GM13977 (cell line): ENCODE measurements around the gene BCAS3.

ENCODE experiments used
- DNase-seq: peaks from one replicate; pipeline ENCODE4 v3.0.0; 2012; ENCODE audit warnings: low spot score
- in situ Hi-C: fragments of 300-500 bp; cut with MboI; formaldehyde crosslinking; loops from one replicate; pipeline ENCODE4 v1.12.0; 2022; ENCODE audit warnings: low sequenced_read_pairs, low pct_unique_long_range_greater_than_20kb, mixed read lengths, inconsistent platforms; ENCODE audit not compliant: unreplicated experiment
- TF ChIP-seq, protein P1 (sequence below): IDR thresholded peaks from 2 replicates; pipeline ENCODE4 v1.5.1; 2012; ENCODE audit warnings: mild to moderate bottlenecking, control low read depth; ENCODE audit not compliant: insufficient read depth; ENCODE audit errors: extremely low read depth, missing control alignments

The BCAS3 gene

DNA sequence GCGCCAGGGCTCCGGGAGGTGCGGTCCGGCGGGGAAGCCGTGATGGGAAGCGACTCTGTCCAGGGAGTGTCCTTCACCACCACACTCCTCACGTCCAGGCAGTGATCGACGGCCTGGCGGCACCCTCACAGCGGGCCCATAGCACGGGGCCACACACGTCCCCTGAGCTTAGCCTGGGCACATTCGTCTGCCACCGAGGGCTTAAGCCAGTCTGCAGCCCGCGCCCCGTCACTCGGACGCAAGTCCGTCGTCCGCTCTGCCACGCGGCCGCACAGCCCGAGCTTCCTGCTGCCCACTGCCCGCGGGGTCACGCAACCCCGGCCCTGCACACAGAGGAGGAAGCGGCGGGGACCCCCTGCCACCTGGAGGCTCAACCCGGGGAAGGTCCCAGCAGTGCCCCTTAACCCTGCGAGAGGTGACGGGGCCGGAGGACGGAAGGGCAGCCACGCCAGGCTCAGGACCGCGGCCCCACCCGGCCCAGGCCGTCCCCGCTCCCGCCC, 719.0 kb downstream of the BCAS3 start:
- in situ Hi-C loops, result loop anchor here (10.0 kb wide), 2 partner anchors 58 to 672 kb away; partner anchors contain the start of gene TBX4
- TF ChIP-seq, protein P1, sequence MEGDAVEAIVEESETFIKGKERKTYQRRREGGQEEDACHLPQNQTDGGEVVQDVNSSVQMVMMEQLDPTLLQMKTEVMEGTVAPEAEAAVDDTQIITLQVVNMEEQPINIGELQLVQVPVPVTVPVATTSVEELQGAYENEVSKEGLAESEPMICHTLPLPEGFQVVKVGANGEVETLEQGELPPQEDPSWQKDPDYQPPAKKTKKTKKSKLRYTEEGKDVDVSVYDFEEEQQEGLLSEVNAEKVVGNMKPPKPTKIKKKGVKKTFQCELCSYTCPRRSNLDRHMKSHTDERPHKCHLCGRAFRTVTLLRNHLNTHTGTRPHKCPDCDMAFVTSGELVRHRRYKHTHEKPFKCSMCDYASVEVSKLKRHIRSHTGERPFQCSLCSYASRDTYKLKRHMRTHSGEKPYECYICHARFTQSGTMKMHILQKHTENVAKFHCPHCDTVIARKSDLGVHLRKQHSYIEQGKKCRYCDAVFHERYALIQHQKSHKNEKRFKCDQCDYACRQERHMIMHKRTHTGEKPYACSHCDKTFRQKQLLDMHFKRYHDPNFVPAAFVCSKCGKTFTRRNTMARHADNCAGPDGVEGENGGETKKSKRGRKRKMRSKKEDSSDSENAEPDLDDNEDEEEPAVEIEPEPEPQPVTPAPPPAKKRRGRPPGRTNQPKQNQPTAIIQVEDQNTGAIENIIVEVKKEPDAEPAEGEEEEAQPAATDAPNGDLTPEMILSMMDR, result no peak
- no peak for DNase-seq

DNA sequence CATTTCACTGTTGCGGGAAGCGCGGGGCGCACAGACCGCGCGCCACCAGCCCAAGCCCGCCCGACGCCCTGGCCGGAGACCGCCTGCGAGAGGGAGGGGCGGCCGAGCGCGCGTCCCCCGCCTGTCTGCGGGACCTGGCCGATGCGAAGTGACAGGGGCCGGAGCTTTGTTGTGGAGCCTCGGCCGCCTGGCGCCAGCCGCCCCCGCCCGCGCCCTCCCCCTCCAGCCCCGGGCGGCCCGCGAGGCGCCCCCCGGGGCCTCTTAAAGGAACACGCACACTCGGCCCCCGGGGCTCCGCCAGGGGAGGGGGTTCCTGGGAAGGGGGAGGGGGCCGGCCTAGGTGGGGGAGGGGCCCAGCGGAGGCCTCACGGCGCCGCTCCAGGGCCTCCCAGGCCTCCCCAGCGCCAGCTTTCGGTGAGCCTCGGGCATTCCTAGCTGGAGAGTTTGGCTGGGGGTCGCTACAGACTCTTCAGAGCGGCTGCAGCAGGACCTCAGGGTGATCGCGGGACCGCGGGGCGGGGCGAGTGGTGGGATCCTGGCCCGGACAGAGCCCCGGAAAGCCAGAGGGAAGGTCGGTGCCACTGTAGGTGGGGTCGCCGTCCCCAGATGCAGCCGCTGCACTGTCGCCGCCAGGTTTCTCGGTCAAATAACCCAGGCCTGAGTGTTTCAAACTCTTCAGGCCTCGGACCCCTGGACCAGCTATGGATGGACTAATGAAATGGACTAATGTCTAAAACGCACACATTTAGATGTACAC, 719.6 kb downstream of the BCAS3 start:
- in situ Hi-C loops, result loop anchor here (10.0 kb wide), 2 partner anchors 58 to 672 kb away; partner anchors contain the start of gene TBX4
- no peak for DNase-seq
- TF ChIP-seq, protein P1, result no peak

DNA sequence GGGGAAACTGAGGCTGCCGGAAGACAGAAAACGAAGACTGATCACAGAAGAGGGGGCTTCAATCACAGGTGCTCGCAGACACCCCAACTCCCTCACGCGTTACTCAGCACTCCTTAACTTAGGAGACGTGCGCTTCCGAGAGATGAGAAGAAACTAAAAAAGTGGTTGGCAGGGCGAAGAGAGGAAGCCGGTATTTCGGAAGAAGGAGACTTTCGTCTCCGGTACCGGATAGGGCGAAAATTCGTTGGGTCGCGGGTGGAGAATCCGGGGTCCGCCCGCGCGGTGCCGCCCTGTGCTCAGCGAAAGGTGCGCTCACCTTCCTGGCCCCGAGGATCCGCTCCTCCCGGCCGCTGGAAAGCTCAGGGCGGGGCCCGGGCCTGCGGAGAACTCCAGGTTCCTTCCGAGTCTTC, 721.1 kb downstream of the BCAS3 start:
- in situ Hi-C loops, result loop anchor here (10.0 kb wide), 2 partner anchors 56 to 674 kb away; partner anchors contain the start of gene TBX4
- TF ChIP-seq, protein P1, result no peak
- no peak for DNase-seq

DNA sequence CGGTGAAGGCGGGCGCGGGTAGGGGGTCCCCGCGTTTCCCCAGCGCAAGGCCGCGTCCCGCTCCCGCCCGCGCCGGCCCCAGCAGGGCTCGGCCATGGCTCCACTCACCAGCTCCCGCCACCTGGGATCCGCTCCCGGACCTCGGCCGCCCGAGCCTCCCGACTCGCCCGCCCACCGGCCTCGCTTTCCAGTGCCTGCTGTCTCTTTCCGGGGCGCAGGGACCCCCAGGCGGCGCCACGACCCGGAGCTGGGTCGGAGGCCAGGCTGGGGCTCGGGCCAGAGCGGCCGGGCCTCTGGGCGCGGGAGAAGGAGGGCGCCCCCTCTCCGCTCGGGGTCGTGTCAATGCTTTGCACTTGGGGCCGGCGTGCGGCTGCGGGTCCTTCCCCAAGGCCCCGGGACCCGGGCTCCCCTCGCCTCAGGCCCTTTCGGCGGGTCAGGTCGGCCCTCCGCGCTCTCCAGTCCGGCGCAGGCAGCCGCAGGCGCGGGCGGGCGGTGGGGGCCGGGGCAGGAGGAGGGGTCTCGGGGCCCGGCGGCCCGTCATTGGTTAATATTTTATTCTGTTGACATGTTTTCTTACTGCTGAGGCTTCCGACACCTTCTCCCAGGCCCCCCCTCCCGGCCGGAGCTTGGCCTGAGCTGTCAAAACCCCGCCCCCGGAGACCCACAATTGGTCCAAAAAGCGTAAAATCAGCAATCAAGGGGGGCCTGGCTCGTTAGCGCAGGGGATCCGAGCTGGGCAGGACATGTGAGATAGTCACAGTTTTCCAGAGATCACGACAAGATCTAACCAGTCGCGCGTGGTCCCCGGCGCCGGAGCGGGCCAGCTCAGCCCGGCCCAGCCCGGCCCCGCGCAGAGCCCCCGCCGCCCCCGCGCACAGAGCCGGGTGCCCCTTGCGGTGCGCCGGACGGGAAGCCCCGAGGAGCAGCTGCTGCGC, 721.7 kb downstream of the BCAS3 start, which contains the start of gene TBX2:
Gene TBX2, plus strand, starts transcription at position 713 of the 935 bp plus-strand sequence. CDS start 334 bp downstream, outside the sequence.
- no peak for DNase-seq
- in situ Hi-C loops, result loop anchor here (10.0 to 25.0 kb wide), 3 partner anchors 55 to 675 kb away; partner anchors contain the start of gene TBX4
- TF ChIP-seq, protein P1, result no peak

DNA sequence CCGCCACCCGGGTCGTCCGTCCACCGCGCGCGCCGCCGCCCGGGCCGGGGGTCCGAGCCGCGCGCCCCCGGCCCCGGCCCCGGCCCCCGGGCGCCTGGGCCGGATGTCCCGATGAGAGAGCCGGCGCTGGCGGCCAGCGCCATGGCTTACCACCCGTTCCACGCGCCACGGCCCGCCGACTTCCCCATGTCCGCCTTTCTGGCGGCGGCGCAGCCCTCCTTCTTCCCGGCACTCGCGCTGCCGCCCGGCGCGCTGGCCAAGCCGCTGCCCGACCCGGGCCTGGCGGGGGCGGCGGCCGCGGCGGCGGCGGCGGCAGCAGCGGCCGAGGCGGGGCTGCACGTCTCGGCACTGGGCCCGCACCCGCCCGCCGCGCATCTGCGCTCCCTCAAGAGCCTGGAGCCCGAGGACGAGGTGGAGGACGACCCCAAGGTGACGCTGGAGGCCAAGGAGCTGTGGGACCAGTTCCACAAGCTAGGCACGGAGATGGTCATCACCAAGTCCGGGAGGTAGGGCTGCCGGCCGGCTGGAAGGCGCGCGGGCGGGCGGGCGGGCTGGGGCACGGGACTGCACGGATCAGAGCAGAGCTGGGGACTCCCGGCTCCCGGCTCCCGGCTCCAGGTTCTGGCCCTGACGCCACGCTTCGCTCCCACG, 722.5 kb downstream of the BCAS3 start:
- in situ Hi-C loops, result loop anchor here (25.0 kb wide), 1 partner anchor 437 kb away; no protein-coding TSS in a partner anchor
- TF ChIP-seq, protein P1, result no peak

More for the DNA sequence above, 722.5 kb downstream of the BCAS3 start:
- DNase-seq, result no peak
